SHP77 treated with DMSO at 0.1 percent for 48 hours (cell line): Measurements from ENCODE around the gene PCDHB11.
"Not testable (repeated sequence)": the region's sequence is repeated elsewhere in the genome, so short reads cannot be mapped to it uniquely, and the experiment has no call there.

Experiments
- DNase-seq: peaks from one replicate; lab custom pipeline; 2025; lab: John Stamatoyannopoulos, UW

Gene PCDHB11

DNA sequence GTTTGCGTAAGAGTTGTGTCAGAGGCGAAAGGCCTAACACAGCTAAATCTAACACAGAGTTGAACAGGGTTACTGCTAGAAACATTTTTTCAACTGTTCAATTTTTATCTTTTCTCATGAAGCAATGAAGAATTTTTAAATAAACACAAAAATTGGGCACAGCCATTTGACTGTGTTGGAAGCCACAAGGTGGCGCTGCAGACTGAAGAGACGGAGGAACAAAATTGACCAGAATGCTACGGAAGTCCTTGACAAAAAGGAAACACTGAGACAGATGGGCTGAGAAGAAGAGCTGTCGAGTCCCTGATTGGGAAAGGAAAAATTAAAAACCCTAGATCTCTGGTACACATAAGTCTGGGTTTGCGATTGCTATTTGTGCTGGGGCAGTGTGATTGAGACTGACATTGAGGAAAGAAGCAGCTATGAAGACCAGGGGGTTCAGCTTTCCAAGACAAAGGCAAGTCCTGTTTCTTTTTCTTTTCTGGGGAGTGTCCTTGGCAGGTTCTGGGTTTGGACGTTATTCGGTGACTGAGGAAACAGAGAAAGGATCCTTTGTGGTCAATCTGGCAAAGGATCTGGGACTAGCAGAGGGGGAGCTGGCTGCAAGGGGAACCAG, 12.4 kb upstream of the PCDHB11 start, which contains the start of gene PCDHB9:
PCDHB9 (plus strand) TSS at position 265 of the 616 bp plus-strand sequence; CDS start at position 423, 158 bp downstream.
- DNase-seq, result no peak

DNA sequence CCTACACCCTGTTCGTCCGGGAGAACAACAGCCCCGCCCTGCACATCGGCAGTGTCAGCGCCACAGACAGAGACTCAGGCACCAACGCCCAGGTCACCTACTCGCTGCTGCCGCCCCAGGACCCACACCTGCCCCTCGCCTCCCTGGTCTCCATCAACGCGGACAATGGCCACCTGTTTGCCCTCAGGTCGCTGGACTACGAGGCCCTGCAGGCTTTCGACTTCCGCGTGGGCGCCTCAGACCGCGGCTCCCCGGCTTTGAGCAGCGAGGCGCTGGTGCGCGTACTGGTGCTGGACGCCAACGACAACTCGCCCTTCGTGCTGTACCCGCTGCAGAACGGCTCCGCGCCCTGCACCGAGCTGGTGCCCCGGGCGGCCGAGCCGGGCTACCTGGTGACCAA, 10.7 kb upstream of the PCDHB11 start:
- not testable (repeated sequence) for DNase-seq

DNA sequence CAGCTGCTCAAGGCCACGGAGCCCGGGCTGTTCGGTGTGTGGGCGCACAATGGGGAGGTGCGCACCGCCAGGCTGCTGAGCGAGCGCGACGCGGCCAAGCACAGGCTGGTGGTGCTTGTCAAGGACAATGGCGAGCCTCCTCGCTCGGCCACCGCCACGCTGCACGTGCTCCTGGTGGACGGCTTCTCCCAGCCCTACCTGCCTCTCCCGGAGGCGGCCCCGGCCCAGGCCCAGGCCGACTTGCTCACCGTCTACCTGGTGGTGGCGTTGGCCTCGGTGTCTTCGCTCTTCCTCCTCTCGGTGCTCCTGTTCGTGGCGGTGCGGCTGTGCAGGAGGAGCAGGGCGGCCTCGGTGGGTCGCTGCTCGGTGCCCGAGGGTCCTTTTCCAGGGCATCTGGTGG, 10.3 kb upstream of the PCDHB11 start:
- not testable (repeated sequence) for DNase-seq

DNA sequence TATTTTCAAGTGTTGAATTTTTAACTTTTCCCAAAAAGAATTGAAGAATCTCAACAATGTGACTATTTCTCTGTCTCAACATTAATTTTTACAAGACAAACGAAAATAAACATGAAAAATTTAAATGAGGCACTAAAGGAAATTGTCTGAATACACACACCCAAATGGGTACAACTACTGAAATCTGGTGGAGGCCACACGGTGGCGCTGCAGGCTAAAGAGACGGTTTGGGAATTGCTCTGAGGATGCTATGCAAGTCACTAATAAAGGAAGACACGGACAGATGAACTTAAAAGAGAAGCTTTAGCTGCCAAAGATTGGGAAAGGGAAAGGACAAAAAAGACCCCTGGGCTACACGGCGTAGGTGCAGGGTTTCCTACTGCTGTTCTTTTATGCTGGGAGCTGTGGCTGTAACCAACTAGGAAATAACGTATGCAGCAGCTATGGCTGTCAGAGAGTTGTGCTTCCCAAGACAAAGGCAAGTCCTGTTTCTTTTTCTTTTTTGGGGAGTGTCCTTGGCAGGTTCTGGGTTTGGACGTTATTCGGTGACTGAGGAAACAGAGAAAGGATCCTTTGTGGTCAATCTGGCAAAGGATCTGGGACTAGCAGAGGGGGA, 7.2 kb upstream of the PCDHB11 start, which contains the start of gene PCDHB10:
PCDHB10 (plus strand) TSS at position 244 of the 616 bp plus-strand sequence; CDS start at position 444, 200 bp downstream.
- no peak for DNase-seq

DNA sequence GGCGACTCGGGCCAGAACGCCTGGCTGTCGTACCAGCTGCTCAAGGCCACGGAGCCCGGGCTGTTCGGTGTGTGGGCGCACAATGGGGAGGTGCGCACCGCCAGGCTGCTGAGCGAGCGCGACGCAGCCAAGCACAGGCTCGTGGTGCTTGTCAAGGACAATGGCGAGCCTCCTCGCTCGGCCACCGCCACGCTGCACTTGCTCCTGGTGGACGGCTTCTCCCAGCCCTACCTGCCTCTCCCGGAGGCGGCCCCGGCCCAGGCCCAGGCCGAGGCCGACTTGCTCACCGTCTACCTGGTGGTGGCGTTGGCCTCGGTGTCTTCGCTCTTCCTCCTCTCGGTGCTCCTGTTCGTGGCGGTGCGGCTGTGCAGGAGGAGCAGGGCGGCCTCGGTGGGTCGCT, 5.1 kb upstream of the PCDHB11 start:
- DNase-seq, result not testable (repeated sequence)

DNA sequence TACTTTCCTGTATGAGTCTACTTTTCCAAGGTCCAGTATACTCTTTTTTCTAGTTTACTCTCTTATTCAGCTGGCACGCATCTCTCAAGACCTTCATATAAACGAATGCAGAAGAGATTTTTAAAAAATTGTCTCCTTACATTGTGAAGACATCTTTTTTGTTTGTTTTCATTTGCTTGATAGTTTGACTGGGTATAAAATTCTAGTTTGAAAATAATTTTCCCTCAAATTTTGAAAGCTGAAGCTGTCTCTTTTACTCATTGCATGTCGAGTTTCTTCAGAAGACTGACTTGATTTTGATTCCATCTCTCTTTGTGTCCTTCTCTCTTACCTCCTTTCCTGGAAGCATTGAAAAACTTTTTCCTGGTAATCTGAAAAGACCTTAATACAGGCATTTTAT, 3.1 kb upstream of the PCDHB11 start:
- no peak for DNase-seq

DNA sequence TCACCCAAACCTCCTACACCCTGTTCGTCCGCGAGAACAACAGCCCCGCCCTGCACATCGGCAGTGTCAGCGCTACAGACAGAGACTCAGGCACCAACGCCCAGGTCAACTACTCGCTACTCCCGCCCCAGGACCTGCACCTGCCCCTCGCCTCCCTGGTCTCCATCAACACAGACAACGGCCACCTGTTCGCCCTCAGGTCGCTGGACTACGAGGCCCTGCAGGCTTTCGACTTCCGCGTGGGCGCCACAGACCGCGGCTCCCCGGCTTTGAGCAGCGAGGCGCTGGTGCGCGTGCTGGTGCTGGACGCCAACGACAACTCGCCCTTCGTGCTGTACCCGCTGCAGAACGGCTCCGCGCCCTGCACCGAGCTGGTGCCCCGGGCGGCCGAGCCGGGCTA, 1.7 kb downstream of the PCDHB11 start:
- not testable (repeated sequence) for DNase-seq

DNA sequence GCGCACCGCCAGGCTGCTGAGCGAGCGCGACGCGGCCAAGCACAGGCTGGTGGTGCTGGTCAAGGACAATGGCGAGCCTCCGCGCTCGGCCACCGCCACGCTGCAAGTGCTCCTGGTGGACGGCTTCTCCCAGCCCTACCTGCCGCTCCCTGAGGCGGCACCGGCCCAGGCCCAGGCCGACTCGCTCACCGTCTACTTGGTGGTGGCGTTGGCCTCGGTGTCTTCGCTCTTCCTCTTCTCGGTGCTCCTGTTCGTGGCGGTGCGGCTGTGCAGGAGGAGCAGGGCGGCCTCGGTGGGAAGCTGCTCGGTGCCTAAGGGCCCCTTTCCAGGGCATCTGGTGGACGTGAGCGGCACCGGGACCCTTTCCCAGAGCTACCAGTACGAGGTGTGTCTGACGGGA, 2.2 kb downstream of the PCDHB11 start:
- DNase-seq, result not testable (repeated sequence)

DNA sequence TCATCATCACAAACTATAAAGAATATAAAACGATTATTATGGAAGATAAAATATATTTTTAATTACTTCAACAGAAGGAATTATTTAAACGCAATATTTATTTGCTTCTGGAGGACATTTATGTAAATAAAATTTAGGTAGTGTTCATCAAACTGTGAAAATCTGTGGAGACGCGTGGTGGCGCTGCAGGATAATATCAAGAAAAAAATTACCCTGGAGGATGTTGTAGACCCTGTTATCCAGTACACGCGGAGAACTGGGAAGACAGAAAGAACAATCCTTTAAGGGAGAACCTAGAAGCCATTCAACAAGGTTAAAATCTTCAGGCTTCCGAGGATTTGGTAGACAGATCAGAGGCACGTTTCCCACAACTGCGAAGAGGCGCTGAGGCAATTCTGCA, 9.1 kb downstream of the PCDHB11 start, which contains the start of gene PCDHB12:
PCDHB12 (plus strand) TSS at position 242 of the 400 bp plus-strand sequence. CDS start 189 bp downstream, outside the sequence.
- DNase-seq, result no peak

DNA sequence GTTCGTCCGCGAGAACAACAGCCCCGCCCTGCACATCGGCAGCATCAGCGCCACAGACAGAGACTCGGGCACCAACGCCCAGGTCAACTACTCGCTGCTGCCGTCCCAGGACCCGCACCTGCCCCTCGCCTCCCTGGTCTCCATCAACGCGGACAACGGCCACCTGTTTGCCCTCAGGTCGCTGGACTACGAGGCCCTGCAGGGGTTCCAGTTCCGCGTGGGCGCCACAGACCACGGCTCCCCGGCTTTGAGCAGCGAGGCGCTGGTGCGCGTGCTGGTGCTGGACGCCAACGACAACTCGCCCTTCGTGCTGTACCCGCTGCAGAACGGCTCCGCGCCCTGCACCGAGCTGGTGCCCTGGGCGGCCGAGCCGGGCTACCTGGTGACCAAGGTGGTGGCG, 10.9 kb downstream of the PCDHB11 start:
- DNase-seq, result not testable (repeated sequence)

DNA sequence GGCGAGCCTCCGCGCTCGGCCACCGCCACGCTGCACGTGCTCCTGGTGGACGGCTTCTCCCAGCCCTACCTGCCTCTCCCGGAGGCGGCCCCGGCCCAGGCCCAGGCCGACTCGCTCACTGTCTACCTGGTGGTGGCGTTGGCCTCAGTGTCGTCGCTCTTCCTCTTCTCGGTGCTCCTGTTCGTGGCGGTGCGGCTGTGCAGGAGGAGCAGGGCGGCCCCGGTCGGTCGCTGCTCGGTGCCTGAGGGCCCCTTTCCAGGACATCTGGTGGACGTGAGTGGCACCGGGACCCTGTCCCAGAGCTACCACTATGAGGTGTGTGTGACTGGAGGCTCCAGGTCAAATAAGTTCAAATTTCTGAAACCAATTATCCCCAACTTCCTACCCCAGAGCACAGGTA, 11.4 kb downstream of the PCDHB11 start:
- DNase-seq, result not testable (repeated sequence)

DNA sequence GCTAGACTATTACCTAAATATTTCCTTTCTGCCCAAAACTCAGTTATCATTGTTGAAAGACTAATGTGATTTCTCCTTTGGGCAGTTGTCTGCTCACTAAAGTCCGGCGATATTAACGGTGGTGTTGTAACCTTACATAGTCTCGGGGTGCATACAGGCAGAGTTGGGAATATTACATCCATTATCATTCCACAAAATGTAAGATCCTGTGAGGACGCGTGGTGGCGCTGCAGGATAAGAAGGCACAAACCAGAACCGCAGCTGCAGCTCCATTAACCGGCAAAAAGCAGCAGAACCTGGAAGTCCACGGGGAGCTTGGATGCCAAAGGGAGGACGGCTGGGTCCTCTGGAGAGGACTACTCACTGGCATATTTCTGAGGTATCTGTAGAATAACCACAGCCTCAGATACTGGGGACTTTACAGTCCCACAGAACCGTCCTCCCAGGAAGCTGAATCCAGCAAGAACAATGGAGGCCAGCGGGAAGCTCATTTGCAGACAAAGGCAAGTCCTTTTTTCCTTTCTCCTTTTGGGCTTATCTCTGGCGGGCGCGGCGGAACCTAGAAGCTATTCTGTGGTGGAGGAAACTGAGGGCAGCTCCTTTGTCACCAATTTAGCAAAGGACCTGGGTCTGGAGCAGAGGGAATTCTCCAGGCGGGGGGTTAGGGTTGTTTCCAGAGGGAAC, 14.4 kb downstream of the PCDHB11 start, which contains the start of gene PCDHB13:
PCDHB13 (plus strand) TSS at position 264 of the 684 bp plus-strand sequence; CDS start at position 469, 205 bp downstream.
- DNase-seq, result peak; percentile 36

DNA sequence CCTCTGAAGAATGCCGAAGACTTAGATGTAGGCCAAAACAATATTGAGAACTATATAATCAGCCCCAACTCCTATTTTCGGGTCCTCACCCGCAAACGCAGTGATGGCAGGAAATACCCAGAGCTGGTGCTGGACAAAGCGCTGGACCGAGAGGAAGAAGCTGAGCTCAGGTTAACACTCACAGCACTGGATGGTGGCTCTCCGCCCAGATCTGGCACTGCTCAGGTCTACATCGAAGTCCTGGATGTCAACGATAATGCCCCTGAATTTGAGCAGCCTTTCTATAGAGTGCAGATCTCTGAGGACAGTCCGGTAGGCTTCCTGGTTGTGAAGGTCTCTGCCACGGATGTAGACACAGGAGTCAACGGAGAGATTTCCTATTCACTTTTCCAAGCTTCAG, 15.2 kb downstream of the PCDHB11 start:
- DNase-seq, result not testable (repeated sequence)

DNA sequence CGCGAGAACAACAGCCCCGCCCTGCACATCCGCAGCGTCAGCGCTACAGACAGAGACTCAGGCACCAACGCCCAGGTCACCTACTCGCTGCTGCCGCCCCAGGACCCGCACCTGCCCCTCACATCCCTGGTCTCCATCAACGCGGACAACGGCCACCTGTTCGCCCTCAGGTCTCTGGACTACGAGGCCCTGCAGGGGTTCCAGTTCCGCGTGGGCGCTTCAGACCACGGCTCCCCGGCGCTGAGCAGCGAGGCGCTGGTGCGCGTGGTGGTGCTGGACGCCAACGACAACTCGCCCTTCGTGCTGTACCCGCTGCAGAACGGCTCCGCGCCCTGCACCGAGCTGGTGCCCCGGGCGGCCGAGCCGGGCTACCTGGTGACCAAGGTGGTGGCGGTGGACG, 16.1 kb downstream of the PCDHB11 start:
- not testable (repeated sequence) for DNase-seq

DNA sequence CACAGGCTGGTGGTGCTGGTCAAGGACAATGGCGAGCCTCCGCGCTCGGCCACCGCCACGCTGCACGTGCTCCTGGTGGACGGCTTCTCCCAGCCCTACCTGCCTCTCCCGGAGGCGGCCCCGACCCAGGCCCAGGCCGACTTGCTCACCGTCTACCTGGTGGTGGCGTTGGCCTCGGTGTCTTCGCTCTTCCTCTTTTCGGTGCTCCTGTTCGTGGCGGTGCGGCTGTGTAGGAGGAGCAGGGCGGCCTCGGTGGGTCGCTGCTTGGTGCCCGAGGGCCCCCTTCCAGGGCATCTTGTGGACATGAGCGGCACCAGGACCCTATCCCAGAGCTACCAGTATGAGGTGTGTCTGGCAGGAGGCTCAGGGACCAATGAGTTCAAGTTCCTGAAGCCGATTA, 16.6 kb downstream of the PCDHB11 start:
- not testable (repeated sequence) for DNase-seq

DNA sequence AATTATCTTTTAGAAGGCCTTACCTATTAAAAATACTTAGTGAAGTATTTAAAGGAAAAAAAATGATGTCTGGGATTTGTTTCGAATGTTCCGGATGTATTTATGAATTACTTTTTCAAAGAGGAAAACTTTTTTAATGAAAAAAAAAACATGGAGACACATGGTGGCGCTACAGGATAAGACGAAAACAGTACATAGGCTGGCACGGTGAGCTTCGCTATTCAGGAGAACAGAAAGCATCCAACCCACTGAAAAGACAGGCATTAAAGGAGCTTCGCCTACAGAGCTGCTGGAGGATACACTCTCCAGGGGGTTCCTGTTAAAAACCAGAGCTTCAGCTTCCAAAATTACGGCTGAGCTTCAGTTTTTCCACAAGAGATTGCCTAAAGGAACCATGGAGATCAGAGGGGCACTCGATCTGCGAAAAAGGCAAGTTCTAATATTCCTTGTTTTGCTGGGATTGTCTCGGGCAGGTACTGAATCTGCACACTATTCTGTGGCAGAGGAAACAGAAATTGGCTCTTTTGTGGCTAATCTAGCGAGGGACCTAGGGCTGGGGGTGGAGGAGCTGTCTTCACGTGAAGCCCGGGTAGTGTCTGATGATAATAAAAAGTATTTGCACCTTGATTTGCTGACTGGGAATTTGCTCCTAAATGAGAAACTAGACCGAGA, 23.8 kb downstream of the PCDHB11 start, which contains the start of gene PCDHB14:
PCDHB14 (plus strand) TSS at position 232 of the 672 bp plus-strand sequence; CDS start at position 395, 163 bp downstream.
- peak; percentile 68 for DNase-seq

DNA sequence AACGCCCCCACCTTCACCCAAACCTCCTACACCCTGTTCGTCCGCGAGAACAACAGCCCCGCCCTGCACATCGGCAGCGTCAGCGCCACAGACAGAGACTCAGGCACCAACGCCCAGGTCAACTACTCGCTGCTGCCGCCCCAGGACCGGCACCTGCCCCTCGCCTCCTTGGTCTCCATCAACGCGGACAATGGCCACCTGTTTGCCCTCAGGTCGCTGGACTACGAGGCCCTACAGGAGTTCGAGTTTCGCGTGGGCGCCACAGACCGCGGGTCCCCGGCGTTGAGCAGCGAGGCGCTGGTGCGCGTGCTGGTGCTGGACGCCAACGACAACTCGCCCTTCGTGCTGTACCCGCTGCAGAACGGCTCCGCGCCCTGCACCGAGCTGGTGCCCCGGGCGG, 25.4 kb downstream of the PCDHB11 start:
- not testable (repeated sequence) for DNase-seq

DNA sequence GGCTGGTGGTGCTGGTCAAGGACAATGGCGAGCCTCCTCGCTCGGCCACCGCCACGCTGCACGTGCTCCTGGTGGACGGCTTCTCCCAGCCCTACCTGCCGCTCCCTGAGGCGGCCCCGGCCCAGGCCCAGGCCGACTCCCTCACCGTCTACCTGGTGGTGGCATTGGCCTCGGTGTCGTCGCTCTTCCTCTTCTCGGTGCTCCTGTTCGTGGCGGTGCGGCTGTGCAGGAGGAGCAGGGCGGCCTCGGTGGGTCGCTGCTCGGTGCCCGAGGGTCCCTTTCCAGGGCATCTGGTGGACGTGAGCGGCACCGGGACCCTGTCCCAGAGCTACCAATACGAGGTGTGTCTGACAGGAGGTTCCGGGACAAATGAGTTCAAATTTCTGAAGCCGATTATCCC, 26.0 kb downstream of the PCDHB11 start:
- DNase-seq, result not testable (repeated sequence)

DNA sequence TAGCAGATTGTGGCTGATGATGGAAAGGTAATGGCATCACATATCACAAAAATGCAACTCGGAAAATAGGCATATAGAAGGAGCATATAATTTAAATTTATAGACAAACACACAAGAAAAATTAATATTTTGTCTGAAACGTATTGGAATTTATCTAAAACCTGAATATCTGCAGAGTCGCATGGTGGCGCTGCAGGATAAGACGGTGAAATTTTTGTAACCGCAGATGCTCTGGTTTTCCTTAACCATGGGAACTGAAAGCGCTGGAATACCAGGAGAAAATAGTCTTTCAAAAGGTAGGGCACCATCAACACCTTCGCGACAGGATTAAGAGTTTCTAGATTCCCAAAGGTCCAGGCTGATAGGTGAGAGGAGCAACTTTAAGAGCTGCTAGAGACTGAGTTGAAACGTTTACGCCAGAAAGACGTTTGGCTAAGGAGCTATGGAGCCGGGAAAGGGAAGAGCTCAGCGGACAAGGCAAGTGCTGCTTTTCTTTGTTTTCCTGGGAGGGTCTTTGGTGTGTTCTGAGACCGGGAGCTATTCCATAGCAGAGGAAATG, 34.8 kb downstream of the PCDHB11 start:
- DNase-seq, result no peak

DNA sequence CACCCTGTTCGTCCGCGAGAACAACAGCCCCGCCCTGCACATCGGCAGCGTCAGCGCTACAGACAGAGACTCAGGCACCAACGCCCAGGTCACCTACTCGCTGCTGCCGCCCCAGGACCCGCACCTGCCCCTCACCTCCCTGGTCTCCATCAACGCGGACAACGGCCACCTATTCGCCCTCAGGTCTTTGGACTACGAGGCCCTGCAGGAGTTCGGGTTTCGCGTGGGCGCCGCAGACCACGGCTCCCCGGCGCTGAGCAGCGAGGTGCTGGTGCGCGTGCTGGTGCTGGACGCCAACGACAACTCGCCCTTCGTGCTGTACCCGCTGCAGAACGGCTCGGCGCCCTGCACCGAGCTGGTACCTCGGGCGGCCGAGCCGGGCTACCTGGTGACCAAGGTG, 36.5 kb downstream of the PCDHB11 start:
- not testable (repeated sequence) for DNase-seq

DNA sequence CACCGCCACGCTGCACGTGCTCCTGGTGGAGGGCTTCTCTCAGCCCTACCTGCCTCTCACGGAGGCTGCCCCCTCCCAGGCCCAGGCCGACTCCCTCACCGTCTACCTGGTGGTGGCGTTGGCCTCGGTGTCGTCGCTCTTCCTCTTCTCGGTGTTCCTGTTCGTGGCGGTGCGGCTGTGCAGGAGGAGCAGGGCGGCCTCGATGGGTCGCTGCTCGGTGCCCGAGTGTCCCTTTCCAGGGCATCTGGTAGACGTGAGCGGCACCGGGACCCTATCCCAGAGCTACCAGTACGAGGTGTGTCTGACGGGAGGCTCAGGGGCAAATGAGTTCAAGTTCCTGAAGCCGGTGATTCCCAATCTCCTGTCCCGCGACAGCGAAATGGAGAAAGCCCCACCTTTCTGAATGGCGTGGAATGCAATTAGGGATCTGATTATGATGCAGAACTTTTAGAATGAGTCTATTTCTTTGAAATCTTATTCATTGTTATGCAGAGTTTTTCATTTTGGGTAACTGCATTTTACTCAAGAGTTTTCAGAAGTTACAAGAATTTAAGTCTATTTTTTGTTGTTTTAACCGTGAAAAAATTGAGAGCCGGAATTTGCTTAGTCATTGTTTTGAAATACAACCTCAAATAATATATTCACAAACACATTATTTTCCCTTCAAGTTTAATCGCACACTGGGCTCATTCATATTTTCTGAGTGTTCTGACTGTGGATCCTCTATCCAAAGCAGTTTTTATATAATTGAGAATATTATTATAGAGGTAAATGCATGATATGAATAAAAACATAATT, 37.3 kb downstream of the PCDHB11 start:
- no peak for DNase-seq
